ENCODE data around the gene IGFALS.

Gene IGFALS

GRCh38 chr16:1818204-1818872 is 24.8 kb upstream of the IGFALS start:
- no peaks in the 10 kb centered on the region for H3F3A ChIP-seq (ENCODE audit: insufficient read depth, low read length)
- no peaks in the 10 kb centered on the region for H3K27me3 ChIP-seq (replicated peaks; ENCODE audit: insufficient read depth, low read length)
- H3K4me1 ChIP-seq (ENCODE audit: low read length) = no peaks in the 10 kb centered on the region
- H3K9me2 ChIP-seq (replicated peaks; ENCODE audit: insufficient read depth, low read length) = no peaks in the 10 kb centered on the region
- TF ChIP-seq, protein P1, sequence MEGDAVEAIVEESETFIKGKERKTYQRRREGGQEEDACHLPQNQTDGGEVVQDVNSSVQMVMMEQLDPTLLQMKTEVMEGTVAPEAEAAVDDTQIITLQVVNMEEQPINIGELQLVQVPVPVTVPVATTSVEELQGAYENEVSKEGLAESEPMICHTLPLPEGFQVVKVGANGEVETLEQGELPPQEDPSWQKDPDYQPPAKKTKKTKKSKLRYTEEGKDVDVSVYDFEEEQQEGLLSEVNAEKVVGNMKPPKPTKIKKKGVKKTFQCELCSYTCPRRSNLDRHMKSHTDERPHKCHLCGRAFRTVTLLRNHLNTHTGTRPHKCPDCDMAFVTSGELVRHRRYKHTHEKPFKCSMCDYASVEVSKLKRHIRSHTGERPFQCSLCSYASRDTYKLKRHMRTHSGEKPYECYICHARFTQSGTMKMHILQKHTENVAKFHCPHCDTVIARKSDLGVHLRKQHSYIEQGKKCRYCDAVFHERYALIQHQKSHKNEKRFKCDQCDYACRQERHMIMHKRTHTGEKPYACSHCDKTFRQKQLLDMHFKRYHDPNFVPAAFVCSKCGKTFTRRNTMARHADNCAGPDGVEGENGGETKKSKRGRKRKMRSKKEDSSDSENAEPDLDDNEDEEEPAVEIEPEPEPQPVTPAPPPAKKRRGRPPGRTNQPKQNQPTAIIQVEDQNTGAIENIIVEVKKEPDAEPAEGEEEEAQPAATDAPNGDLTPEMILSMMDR (IDR thresholded peaks at IDR 0.05; ENCODE audit: low read length) = no peak
- TF ChIP-seq EZH2phosphoT487 (IDR thresholded peaks at IDR 0.05; ENCODE audit: low read length) (no peak), EZH2 (optimal IDR thresholded peaks at IDR 0.05; ENCODE audit: low read depth, low read length) (no peak)
- H3K36me3 ChIP-seq (replicated peaks; ENCODE audit: insufficient read depth, low read length) = no peaks in the 10 kb centered on the region
- H3K27ac ChIP-seq (ENCODE audit: low read length) = no peak overlapping the region
- no peak overlapping the region for H3K4me3 ChIP-seq (ENCODE audit: low read length)
- peaks cover 15% of the 10 kb centered on the region for H3K79me2 ChIP-seq (ENCODE audit: low read length)
- H3K9me3 ChIP-seq (replicated peaks; ENCODE audit: insufficient read depth, low read length) = no peaks in the 10 kb centered on the region
- H2AFZ ChIP-seq (ENCODE audit: low read length) = no peak overlapping the region
- no peak overlapping the region for H3K9ac ChIP-seq (ENCODE audit: low read length)
- no peak for DNase-seq
- no peaks in the 10 kb centered on the region for H4K20me1 ChIP-seq (ENCODE audit: insufficient read depth, low read length)
- no peak overlapping the region for H3K4me2 ChIP-seq (ENCODE audit: low read depth, low read length)

DNA sequence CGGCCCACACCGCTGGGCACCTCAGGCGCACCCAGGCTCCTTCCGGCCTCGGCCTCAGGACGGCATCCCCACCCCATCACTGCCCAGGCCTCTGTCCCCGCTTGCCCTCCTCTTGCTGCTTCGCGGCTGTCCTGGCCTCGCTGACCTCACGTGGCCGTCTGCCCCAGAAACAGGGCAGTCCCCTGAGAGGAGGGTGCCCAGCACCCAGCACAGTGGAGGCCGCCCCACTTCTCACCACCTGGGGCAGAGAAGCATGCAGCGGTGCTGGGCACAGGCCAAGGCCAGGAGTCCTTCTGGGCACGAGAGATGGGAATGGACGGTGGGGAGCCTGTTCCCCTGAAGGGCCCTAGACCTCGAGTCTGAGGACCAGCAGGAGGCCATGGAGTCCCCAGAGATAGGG is 24.2 kb upstream of the IGFALS start:
- Histone ChIP-seq H3K4me3 (ENCODE audit: low read length) (no peak overlapping the region), H3K79me2 (ENCODE audit: low read length) (peaks cover 12% of the 10 kb centered on the region), H3F3A (ENCODE audit: insufficient read depth, low read length) (no peaks in the 10 kb centered on the region), H3K9me3 (replicated peaks; ENCODE audit: insufficient read depth, low read length) (no peaks in the 10 kb centered on the region), H3K4me2 (ENCODE audit: low read depth, low read length) (no peak overlapping the region), H3K9ac (ENCODE audit: low read length) (no peak overlapping the region), H3K27me3 (replicated peaks; ENCODE audit: insufficient read depth, low read length) (no peaks in the 10 kb centered on the region), H3K9me2 (replicated peaks; ENCODE audit: insufficient read depth, low read length) (no peaks in the 10 kb centered on the region), H3K36me3 (replicated peaks; ENCODE audit: insufficient read depth, low read length) (no peaks in the 10 kb centered on the region), H2AFZ (ENCODE audit: low read length) (no peak overlapping the region), H3K27ac (ENCODE audit: low read length) (no peak overlapping the region), H4K20me1 (ENCODE audit: insufficient read depth, low read length) (no peaks in the 10 kb centered on the region), H3K4me1 (ENCODE audit: low read length) (no peaks in the 10 kb centered on the region)
- TF ChIP-seq EZH2phosphoT487 (IDR thresholded peaks at IDR 0.05; ENCODE audit: low read length) (no peak), EZH2 (optimal IDR thresholded peaks at IDR 0.05; ENCODE audit: low read depth, low read length) (no peak)
- TF ChIP-seq, protein P1 (IDR thresholded peaks at IDR 0.05; ENCODE audit: low read length) = no peak
- no peak for DNase-seq

GRCh38 chr16:1817276-1817589 is 23.7 kb upstream of the IGFALS start:
- no peak overlapping the region for H3K27ac ChIP-seq (ENCODE audit: low read length)
- no peaks in the 10 kb centered on the region for H3K4me1 ChIP-seq (ENCODE audit: low read length)
- H3K4me3 ChIP-seq (ENCODE audit: low read length) = no peak overlapping the region
- H4K20me1 ChIP-seq (ENCODE audit: insufficient read depth, low read length) = no peaks in the 10 kb centered on the region
- no peaks in the 10 kb centered on the region for H3K27me3 ChIP-seq (replicated peaks; ENCODE audit: insufficient read depth, low read length)
- H3K36me3 ChIP-seq (replicated peaks; ENCODE audit: insufficient read depth, low read length) = no peaks in the 10 kb centered on the region
- H3K9ac ChIP-seq (ENCODE audit: low read length) = no peak overlapping the region
- TF ChIP-seq EZH2phosphoT487 (IDR thresholded peaks at IDR 0.05; ENCODE audit: low read length) (no peak), EZH2 (optimal IDR thresholded peaks at IDR 0.05; ENCODE audit: low read depth, low read length) (no peak)
- TF ChIP-seq, protein P1 (IDR thresholded peaks at IDR 0.05; ENCODE audit: low read length) = no peak
- no peak overlapping the region for H3K4me2 ChIP-seq (ENCODE audit: low read depth, low read length)
- H3F3A ChIP-seq (ENCODE audit: insufficient read depth, low read length) = no peaks in the 10 kb centered on the region
- H2AFZ ChIP-seq (ENCODE audit: low read length) = no peak overlapping the region
- no peaks in the 10 kb centered on the region for H3K9me3 ChIP-seq (replicated peaks; ENCODE audit: insufficient read depth, low read length)
- DNase-seq = no peak
- no peaks in the 10 kb centered on the region for H3K9me2 ChIP-seq (replicated peaks; ENCODE audit: insufficient read depth, low read length)
- peaks cover 7% of the 10 kb centered on the region for H3K79me2 ChIP-seq (ENCODE audit: low read length)

Measured in MM.1S (cell line).